Activated naive CD8-positive, alpha-beta T cell (primary cell): ENCODE measurements around the gene IL36B.

ENCODE experiments used
- H3K27ac Mint-ChIP-seq: one replicate; pipeline ENCODE4 v1.8.0; 2021; ENCODE audit warnings: mixed read lengths
- H3K27me3 Mint-ChIP-seq: one replicate; pipeline ENCODE4 v1.8.0; 2021; ENCODE audit warnings: mixed read lengths
- H3K36me3 Mint-ChIP-seq: one replicate; pipeline ENCODE4 v1.8.0; 2021; ENCODE audit warnings: mixed read lengths
- H3K4me1 Mint-ChIP-seq: one replicate; pipeline ENCODE4 v1.8.0; 2021; ENCODE audit warnings: low read depth, mixed read lengths
- H3K4me3 Mint-ChIP-seq: one replicate; pipeline ENCODE4 v1.8.0; 2021; ENCODE audit warnings: mild to moderate bottlenecking, mixed read lengths
- H3K9me3 Mint-ChIP-seq: one replicate; pipeline ENCODE4 v1.8.0; 2021; ENCODE audit warnings: low read depth, mixed read lengths

IL36B gene

GRCh38 chr2:113067681-113068080 lies 15.0 kb upstream of the IL36B start, which contains the start of gene IL1F10:
TSS of gene IL1F10 (plus strand) at chr2:113067970. CDS start at chr2:113072739, 4,769 bp downstream.
- H3K4me1 Mint-ChIP-seq: no peaks in the 10 kb centered on the region
- no peak within 1 kb of the TSS for H3K27ac Mint-ChIP-seq
- no peaks in the 10 kb centered on the region for H3K9me3 Mint-ChIP-seq
- H3K36me3 Mint-ChIP-seq: peaks cover 3% of the 10 kb centered on the region
- H3K4me3 Mint-ChIP-seq: no peak within 1 kb of the TSS
- no peaks in the 10 kb centered on the region for H3K27me3 Mint-ChIP-seq

GRCh38 chr2:113064898-113065297 lies 12.2 kb upstream of the IL36B start:
- no peaks in the 10 kb centered on the region for H3K9me3 Mint-ChIP-seq
- H3K27ac Mint-ChIP-seq: no peak overlapping the region
- H3K4me1 Mint-ChIP-seq: no peaks in the 10 kb centered on the region
- peaks cover 3% of the 10 kb centered on the region for H3K36me3 Mint-ChIP-seq
- peaks cover 2% of the 10 kb centered on the region for H3K27me3 Mint-ChIP-seq
- no peak overlapping the region for H3K4me3 Mint-ChIP-seq

GRCh38 chr2:113064281-113064680 lies 11.6 kb upstream of the IL36B start:
- Mint-ChIP-seq H3K9me3 (no peaks in the 10 kb centered on the region), H3K4me1 (no peaks in the 10 kb centered on the region), H3K4me3 (no peak overlapping the region), H3K27me3 (peaks cover 2% of the 10 kb centered on the region), H3K27ac (no peak overlapping the region), H3K36me3 (peaks cover 3% of the 10 kb centered on the region)

- no peak overlapping the region for H3K27ac Mint-ChIP-seq
- peaks cover 2% of the 10 kb centered on the region for H3K27me3 Mint-ChIP-seq
- no peaks in the 10 kb centered on the region for H3K4me1 Mint-ChIP-seq
- no peak overlapping the region for H3K4me3 Mint-ChIP-seq
- no peaks in the 10 kb centered on the region for H3K9me3 Mint-ChIP-seq
- H3K36me3 Mint-ChIP-seq: peaks cover 3% of the 10 kb centered on the region
These were observed 9.5 kb upstream of the IL36B start for GRCh38 chr2:113061896-113062770.

GRCh38 chr2:113061241-113061640 lies 8.6 kb upstream of the IL36B start:
- Mint-ChIP-seq H3K9me3 (peaks cover 3% of the 10 kb centered on the region), H3K4me3 (no peak overlapping the region), H3K4me1 (peaks cover 5% of the 10 kb centered on the region), H3K36me3 (peaks cover 2% of the 10 kb centered on the region), H3K27me3 (peaks cover 2% of the 10 kb centered on the region), H3K27ac (no peak overlapping the region)

GRCh38 chr2:113060796-113061195 lies 8.1 kb upstream of the IL36B start:
- Mint-ChIP-seq H3K4me1 (peaks cover 7% of the 10 kb centered on the region), H3K27ac (no peak overlapping the region), H3K4me3 (no peak overlapping the region), H3K9me3 (peaks cover 4% of the 10 kb centered on the region), H3K36me3 (peaks cover 4% of the 10 kb centered on the region), H3K27me3 (peaks cover 2% of the 10 kb centered on the region)

GRCh38 chr2:113060396-113060795 lies 7.7 kb upstream of the IL36B start:
- Mint-ChIP-seq H3K4me3 (no peak overlapping the region), H3K9me3 (peaks cover 4% of the 10 kb centered on the region), H3K4me1 (peaks cover 7% of the 10 kb centered on the region), H3K27me3 (peaks cover 2% of the 10 kb centered on the region), H3K36me3 (peaks cover 5% of the 10 kb centered on the region), H3K27ac (no peak overlapping the region)

GRCh38 chr2:113058998-113059960 lies 6.6 kb upstream of the IL36B start, which contains the start of gene IL36RN:
TSS of gene IL36RN (plus strand) at chr2:113059198. CDS start at chr2:113059439, 241 bp downstream.
- Mint-ChIP-seq H3K4me1 (peaks cover 7% of the 10 kb centered on the region), H3K27ac (no peak within 1 kb of the TSS), H3K9me3 (peaks cover 10% of the 10 kb centered on the region), H3K4me3 (no peak within 1 kb of the TSS), H3K27me3 (peaks cover 2% of the 10 kb centered on the region), H3K36me3 (peaks cover 10% of the 10 kb centered on the region)

- peaks cover 7% of the 10 kb centered on the region for H3K4me1 Mint-ChIP-seq
- peaks cover 2% of the 10 kb centered on the region for H3K27me3 Mint-ChIP-seq
- H3K4me3 Mint-ChIP-seq: no peak overlapping the region
- no peak overlapping the region for H3K27ac Mint-ChIP-seq
- H3K9me3 Mint-ChIP-seq: peaks cover 10% of the 10 kb centered on the region
- H3K36me3 Mint-ChIP-seq: peaks cover 13% of the 10 kb centered on the region
These were observed 5.8 kb upstream of the IL36B start for GRCh38 chr2:113058411-113058994.

- Mint-ChIP-seq H3K27me3 (peaks cover 2% of the 10 kb centered on the region), H3K4me1 (peaks cover 7% of the 10 kb centered on the region), H3K4me3 (no peak overlapping the region), H3K9me3 (peaks cover 10% of the 10 kb centered on the region), H3K36me3 (peaks cover 13% of the 10 kb centered on the region), H3K27ac (no peak overlapping the region)
These were observed 4.5 kb upstream of the IL36B start for GRCh38 chr2:113057117-113057516.

GRCh38 chr2:113056521-113056920 lies 3.9 kb upstream of the IL36B start:
- peak overlapping the region; percentile 69 for H3K27ac Mint-ChIP-seq

GRCh38 chr2:113054066-113054465 lies 1.4 kb upstream of the IL36B start:
- Mint-ChIP-seq H3K9me3 (peaks cover 10% of the 10 kb centered on the region), H3K27ac (no peak overlapping the region), H3K4me1 (peaks cover 7% of the 10 kb centered on the region), H3K27me3 (no peaks in the 10 kb centered on the region), H3K4me3 (no peak overlapping the region), H3K36me3 (peaks cover 13% of the 10 kb centered on the region)

More at GRCh38 chr2:113056521-113056920, 3.9 kb upstream of the IL36B start:
- H3K36me3 Mint-ChIP-seq: peaks cover 13% of the 10 kb centered on the region
- H3K4me1 Mint-ChIP-seq: peaks cover 7% of the 10 kb centered on the region
- peaks cover 10% of the 10 kb centered on the region for H3K9me3 Mint-ChIP-seq
- no peak overlapping the region for H3K4me3 Mint-ChIP-seq
- peaks cover 1% of the 10 kb centered on the region for H3K27me3 Mint-ChIP-seq

GRCh38 chr2:113053666-113054065 lies 999 bp upstream of the IL36B start:
- peaks cover 7% of the 10 kb centered on the region for H3K4me1 Mint-ChIP-seq
- H3K36me3 Mint-ChIP-seq: peaks cover 13% of the 10 kb centered on the region
- H3K27me3 Mint-ChIP-seq: no peaks in the 10 kb centered on the region
- H3K9me3 Mint-ChIP-seq: peaks cover 10% of the 10 kb centered on the region
- H3K4me3 Mint-ChIP-seq: no peak overlapping the region
- H3K27ac Mint-ChIP-seq: no peak overlapping the region
